DND-41 (cell line): Measurements from ENCODE around the gene NCF2.

ENCODE experiments used
- CTCF ChIP-seq: IDR thresholded peaks from 2 replicates; pipeline ENCODE4 v1.5.1; 2012; ENCODE audit warnings: borderline replicate concordance, low read length, moderate library complexity, mild to moderate bottlenecking; ENCODE audit not compliant: poor library complexity, severe bottlenecking; ENCODE audit errors: extremely low read depth
- EZH2 ChIP-seq: IDR thresholded peaks from 3 replicates; pipeline ENCODE4 v1.6.1; 2012; ENCODE audit warnings: borderline replicate concordance, low read depth, mild to moderate bottlenecking, moderate library complexity, low read length, inconsistent platforms; ENCODE audit not compliant: severe bottlenecking

- TF ChIP-seq CTCF (no peak), EZH2 (no peak)
Measured at GRCh38 chr1:183552441-183552840, 37.8 kb downstream of the NCF2 start.
